Measurements from ENCODE around the gene NFIX. TPM values are rescaled to one million over a fixed set of nuclear protein-coding genes. Genes with fewer than 3 reads are reported as not detected.

The NFIX gene
- total and polyA plus RNA-seq, 9 of the 15 experiments (the other 6 are each of a cell fraction or from before 2014, with no cell fraction given), result 0.28 to 26.8 (median 5.4) TPM

DNA sequence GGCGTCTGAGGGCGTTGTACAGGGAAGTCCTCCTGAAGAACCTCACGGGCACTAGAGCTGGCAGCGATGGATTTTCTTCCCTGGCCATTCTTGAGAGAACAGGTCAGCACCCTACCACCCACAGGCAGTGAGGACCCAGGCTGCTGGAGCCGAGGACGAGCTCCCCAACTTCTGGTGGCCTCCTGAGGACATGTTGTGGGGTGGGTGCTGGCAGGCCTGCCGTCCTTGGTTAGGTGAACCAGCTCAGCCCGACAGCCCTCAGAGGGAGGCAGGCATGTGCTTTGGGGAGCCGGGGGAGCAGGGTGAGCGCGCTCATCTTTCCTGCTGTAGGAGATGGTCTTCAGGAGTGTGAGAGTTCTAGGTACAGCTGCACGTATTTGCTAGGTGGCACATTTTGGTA is 92.0 kb downstream of the NFIX start:
- Histone ChIP-seq H3K36me3 (ENCODE audit: control insufficient read depth, insufficient read depth, low read length) (peaks cover 11% of the 10 kb centered on the region; the same call in 1 of the 3 replicates), H3K9ac (ENCODE audit: insufficient read depth in 1 of 2, low read depth in 2 of 2, low read length in 2 of 2) (0 out of 4 replicates have a peak overlapping the region, but pooled peaks of 1 of the 2 experiments have one; percentile 64), H3K9me1 (ENCODE audit: control insufficient read depth, insufficient read depth, low read length) (no peaks in the 10 kb centered on the region), H3K27ac (ENCODE audit: extremely low read depth, low read depth, low read length) (no peak overlapping the region), H3K4me3 (no peak overlapping the region), H4K20me1 (replicated peaks; ENCODE audit: control insufficient read depth, insufficient read depth, low read length) (no peaks in the 10 kb centered on the region), H3K4me2 (ENCODE audit: insufficient read depth, low read length) (no peak overlapping the region), H3K79me2 (ENCODE audit: control insufficient read depth, insufficient read depth, low read length) (no peaks in the 10 kb centered on the region), H2AFZ (ENCODE audit: low read depth, low read length) (no peak overlapping the region), H3K4me1 (replicated peaks in 1 of 2; ENCODE audit: control insufficient read depth in 2 of 2, insufficient read depth in 2 of 2, low read length in 2 of 2) (peaks cover 0 to 46% of the 10 kb centered on the region in 2 experiments; a peak in 4 of 5 replicates), H3K9me3 (replicated peaks; ENCODE audit: control insufficient read depth, insufficient read depth, low read depth, low read length) (no peaks in the 10 kb centered on the region), H3K27me3 (ENCODE audit: control insufficient read depth in 2 of 2, insufficient read depth in 2 of 2, low read length in 2 of 2) (no peaks in the 10 kb centered on the region)
- intact Hi-C loops (cut with micrococcal nuclease) (no loop called here), in situ Hi-C loops (cut with MboI) (no loop called here)
- FAIRE-seq (no peak), DNase-seq (ENCODE audit: extremely low read depth in 1 of 4, low spot score in 3 of 4) (no peak), ATAC-seq (no peak)
- no TSS peak for BruUV-seq (replicated peaks)
- TF ChIP-seq ZNF3 (CRISPR knock-in tag; IDR thresholded peaks at IDR 0.05) (no peak), ZNF384 (IDR thresholded peaks at IDR 0.05; ENCODE audit: low read depth, low read length) (no peak), GABPA (tag; conservative IDR thresholded peaks at IDR 0.05; ENCODE audit: low read depth) (no peak), FOXA3 (CRISPR knock-in tag; conservative IDR thresholded peaks at IDR 0.05 in 1 of 2, IDR thresholded peaks at IDR 0.05 in 1 of 2) (no peak), TAL1 (IDR thresholded peaks at IDR 0.05) (no peak), NR4A1 (CRISPR knock-in tag; IDR thresholded peaks at IDR 0.05) (no peak), NR4A1 (tag; IDR thresholded peaks at IDR 0.05) (no peak), ZFPM2 (CRISPR knock-in tag; IDR thresholded peaks at IDR 0.05) (no peak), HMG20A (CRISPR knock-in tag; conservative IDR thresholded peaks at IDR 0.05) (no peak), CEBPB (tag; IDR thresholded peaks at IDR 0.05) (no peak), RFX5 (IDR thresholded peaks at IDR 0.05; ENCODE audit: low read depth, low read length) (no peak), ZNF282 (CRISPR knock-in tag; IDR thresholded peaks at IDR 0.05) (no peak)
- TF ChIP-seq, protein P1, sequence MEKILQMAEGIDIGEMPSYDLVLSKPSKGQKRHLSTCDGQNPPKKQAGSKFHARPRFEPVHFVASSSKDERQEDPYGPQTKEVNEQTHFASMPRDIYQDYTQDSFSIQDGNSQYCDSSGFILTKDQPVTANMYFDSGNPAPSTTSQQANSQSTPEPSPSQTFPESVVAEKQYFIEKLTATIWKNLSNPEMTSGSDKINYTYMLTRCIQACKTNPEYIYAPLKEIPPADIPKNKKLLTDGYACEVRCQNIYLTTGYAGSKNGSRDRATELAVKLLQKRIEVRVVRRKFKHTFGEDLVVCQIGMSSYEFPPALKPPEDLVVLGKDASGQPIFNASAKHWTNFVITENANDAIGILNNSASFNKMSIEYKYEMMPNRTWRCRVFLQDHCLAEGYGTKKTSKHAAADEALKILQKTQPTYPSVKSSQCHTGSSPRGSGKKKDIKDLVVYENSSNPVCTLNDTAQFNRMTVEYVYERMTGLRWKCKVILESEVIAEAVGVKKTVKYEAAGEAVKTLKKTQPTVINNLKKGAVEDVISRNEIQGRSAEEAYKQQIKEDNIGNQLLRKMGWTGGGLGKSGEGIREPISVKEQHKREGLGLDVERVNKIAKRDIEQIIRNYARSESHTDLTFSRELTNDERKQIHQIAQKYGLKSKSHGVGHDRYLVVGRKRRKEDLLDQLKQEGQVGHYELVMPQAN (IDR thresholded peaks at IDR 0.05; ENCODE audit: borderline replicate concordance), result no peak
- TF ChIP-seq, protein P2, sequence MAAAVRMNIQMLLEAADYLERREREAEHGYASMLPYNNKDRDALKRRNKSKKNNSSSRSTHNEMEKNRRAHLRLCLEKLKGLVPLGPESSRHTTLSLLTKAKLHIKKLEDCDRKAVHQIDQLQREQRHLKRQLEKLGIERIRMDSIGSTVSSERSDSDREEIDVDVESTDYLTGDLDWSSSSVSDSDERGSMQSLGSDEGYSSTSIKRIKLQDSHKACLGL (CRISPR knock-in tag; IDR thresholded peaks at IDR 0.05; ENCODE audit: borderline replicate concordance, poor library complexity, severe bottlenecking), result no peak
- 87% methylated on average over 9 of the region's 12 CpGs for WGBS (ENCODE audit: insufficient coverage, low coverage, missing lambda C conversion rate)
- CTCF ChIA-PET (ENCODE audit: low intra/inter-chr PET ratio), result no interaction called here
- POLR2A ChIA-PET, result interaction anchor here (0.6 to 1.9 kb wide), 3 partner anchors 17 to 148 kb away, joined by 3 to 5 read pairs (median 3); no protein-coding TSS in a partner anchor
